ENCODE data around the gene NDRG4. TPM values are rescaled to one million over a fixed set of nuclear protein-coding genes. Genes with fewer than 3 reads are reported as not detected.

The NDRG4 gene
- polyA plus RNA-seq, 1 of the 3 experiments (the other 2 are of a cell fraction) = 52.0 TPM

DNA sequence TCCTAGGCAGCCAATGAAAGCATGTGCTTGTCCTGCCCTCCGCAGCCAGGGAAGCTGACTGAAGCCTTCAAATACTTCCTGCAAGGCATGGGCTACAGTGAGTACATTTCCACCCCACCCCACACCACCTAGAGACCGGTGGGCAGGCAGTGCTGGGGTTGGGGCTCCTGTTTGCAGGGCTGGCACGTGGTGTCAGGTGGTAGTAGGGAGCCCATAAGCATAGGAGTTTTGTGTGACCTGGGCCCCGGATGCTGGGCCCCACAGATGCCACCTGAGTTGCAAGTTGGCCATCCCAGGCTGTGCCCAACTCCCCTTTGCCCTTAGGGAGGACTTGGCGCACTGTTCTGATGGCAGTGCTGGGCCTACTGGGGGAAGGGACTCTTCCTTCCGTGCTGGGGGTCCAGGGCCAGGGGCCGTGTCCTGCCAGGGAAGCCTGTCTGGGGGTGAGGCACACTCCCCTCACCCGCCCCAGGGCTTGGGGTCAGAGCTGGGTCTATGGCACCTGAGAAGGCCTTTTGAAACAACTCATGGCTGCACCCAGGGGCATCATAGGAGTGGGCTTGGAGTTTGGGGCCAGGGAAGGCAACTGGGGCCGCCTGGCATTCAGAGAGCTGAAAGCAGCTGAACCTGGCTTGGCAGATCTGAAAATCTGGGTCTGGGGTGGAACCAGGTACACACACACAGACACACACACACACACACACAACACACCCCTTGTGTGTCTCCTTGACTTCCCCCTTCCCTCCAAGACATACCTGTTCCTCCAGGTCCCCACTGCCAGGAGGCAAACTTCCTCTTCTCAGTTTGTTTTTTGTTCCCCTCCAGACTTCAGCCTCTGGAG lies 9.5 kb downstream of the NDRG4 start (continued):
- no peak for TF ChIP-seq SIN3A (IDR thresholded peaks at IDR 0.05; ENCODE audit: borderline replicate concordance, low read depth, low read length)
- TF ChIP-seq CHD2 (IDR thresholded peaks at IDR 0.05; ENCODE audit: low read length, partially characterized antibody) = no peak
- TF ChIP-seq FOSL2 (IDR thresholded peaks at IDR 0.05; ENCODE audit: borderline replicate concordance, low read depth) = no peak

DNA sequence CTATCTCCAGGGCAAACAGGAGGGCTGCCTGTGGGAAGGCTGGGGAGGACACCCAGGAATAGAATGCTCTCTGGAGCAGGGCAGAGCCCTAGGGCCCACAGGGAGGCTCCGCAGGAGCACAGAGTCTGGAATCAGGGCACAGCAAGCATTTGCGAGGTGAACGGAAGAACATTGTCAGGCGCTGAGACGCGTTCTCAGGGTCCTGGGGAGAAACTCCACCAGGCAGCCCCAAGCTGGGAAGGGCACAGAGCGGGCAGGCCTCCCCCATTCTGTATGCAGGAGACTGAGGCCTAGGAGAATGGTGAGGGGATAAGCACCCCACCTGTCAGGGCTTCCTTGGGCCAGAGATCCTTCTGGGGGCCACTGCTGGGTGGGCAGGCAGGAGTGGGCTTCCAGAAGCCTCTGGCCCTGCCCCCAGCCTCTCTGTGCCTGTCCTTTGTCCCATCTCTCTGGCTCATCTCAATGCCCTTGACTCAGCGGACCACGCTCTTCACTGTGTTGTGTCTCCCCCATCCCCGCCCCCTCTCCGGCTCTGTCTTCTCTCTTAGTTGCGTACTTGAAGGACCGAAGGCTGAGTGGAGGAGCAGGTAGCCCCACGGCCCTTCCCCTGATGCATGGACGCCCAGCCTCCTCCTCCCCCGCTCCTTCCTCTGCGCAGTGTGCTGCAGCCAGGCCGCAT lies 10.3 kb downstream of the NDRG4 start:
- H3K4me2 ChIP-seq = no peak overlapping the region
- POLR2A ChIA-PET = interaction anchor here (1.3 kb wide), 1 partner anchor 10 kb away, joined by 4 read pairs; the partner anchor contains the start of gene NDRG4
- H3K4me1 ChIP-seq (ENCODE audit: control insufficient read depth in 1 of 2, insufficient read depth in 2 of 2, low read depth in 1 of 2, low read length in 1 of 2) = peaks cover 0 to 3% of the 10 kb centered on the region in 2 experiments; a peak in 1 of 4 replicates
- no peaks in the 10 kb centered on the region for H4K20me1 ChIP-seq (ENCODE audit: insufficient read depth)
- peaks cover 0 to 19% of the 10 kb centered on the region in 2 experiments for H3K36me3 ChIP-seq (replicated peaks in 1 of 2; ENCODE audit: control insufficient read depth in 1 of 2, insufficient read depth in 2 of 2, low read length in 1 of 2)
- DNase-seq = no peak
- no peaks in the 10 kb centered on the region for H3K27me3 ChIP-seq (ENCODE audit: insufficient read depth)
- no peak overlapping the region for H3K27ac ChIP-seq (ENCODE audit: low read depth in 2 of 2, low read length in 1 of 2)
- H3K9me3 ChIP-seq = no peaks in the 10 kb centered on the region
- no peak overlapping the region for H3K9ac ChIP-seq
- H2AFZ ChIP-seq (ENCODE audit: low read depth) = no peak overlapping the region
- TF ChIP-seq, protein P1, sequence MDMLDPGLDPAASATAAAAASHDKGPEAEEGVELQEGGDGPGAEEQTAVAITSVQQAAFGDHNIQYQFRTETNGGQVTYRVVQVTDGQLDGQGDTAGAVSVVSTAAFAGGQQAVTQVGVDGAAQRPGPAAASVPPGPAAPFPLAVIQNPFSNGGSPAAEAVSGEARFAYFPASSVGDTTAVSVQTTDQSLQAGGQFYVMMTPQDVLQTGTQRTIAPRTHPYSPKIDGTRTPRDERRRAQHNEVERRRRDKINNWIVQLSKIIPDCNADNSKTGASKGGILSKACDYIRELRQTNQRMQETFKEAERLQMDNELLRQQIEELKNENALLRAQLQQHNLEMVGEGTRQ (IDR thresholded peaks at IDR 0.05; ENCODE audit: borderline replicate concordance, low read depth, low read length) = no peak
- TF ChIP-seq FOXM1 (IDR thresholded peaks at IDR 0.05; ENCODE audit: low read depth) (no peak), FOXJ3 (CRISPR knock-in tag; IDR thresholded peaks at IDR 0.05) (no peak), POLR2AphosphoS5 (IDR thresholded peaks at IDR 0.05; ENCODE audit: low read depth, low read length) (no peak), TCF12 (IDR thresholded peaks at IDR 0.05) (no peak), TEAD4 (IDR thresholded peaks at IDR 0.05; ENCODE audit: borderline replicate concordance, insufficient read depth) (no peak), GABPA (IDR thresholded peaks at IDR 0.05; ENCODE audit: low read depth) (no peak), RFX5 (IDR thresholded peaks at IDR 0.05; ENCODE audit: low read length) (no peak)
- TF ChIP-seq, protein P2, sequence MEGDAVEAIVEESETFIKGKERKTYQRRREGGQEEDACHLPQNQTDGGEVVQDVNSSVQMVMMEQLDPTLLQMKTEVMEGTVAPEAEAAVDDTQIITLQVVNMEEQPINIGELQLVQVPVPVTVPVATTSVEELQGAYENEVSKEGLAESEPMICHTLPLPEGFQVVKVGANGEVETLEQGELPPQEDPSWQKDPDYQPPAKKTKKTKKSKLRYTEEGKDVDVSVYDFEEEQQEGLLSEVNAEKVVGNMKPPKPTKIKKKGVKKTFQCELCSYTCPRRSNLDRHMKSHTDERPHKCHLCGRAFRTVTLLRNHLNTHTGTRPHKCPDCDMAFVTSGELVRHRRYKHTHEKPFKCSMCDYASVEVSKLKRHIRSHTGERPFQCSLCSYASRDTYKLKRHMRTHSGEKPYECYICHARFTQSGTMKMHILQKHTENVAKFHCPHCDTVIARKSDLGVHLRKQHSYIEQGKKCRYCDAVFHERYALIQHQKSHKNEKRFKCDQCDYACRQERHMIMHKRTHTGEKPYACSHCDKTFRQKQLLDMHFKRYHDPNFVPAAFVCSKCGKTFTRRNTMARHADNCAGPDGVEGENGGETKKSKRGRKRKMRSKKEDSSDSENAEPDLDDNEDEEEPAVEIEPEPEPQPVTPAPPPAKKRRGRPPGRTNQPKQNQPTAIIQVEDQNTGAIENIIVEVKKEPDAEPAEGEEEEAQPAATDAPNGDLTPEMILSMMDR (IDR thresholded peaks at IDR 0.05) = no peak
- H3K9me2 ChIP-seq = no peaks in the 10 kb centered on the region
- WGBS (ENCODE audit: low lambda C conversion rate) = 98% methylated on average over 18 of the region's 18 CpGs
- CTCF ChIA-PET = interaction anchor here (0.9 to 2.7 kb wide), 7 partner anchors 10 to 246 kb away, joined by 3 to 17 read pairs (median 6); partner anchors contain the start of gene NDRG4
- H3K4me3 ChIP-seq (ENCODE audit: low read depth in 2 of 2, low read length in 1 of 2) = no peak overlapping the region
- H3F3A ChIP-seq (replicated peaks; ENCODE audit: insufficient read depth) = peaks cover 12% of the 10 kb centered on the region
- no peaks in the 10 kb centered on the region for H3K79me2 ChIP-seq (ENCODE audit: insufficient read depth)

Data from SK-N-SH (cell line).